ENCODE measurements around the gene AUP1. TPM values are rescaled to one million over a fixed set of nuclear protein-coding genes. Genes with fewer than 3 reads are reported as not detected.
"Not testable (repeated sequence)": the region's sequence is repeated elsewhere in the genome, so short reads cannot be mapped to it uniquely, and the experiment has no call there.

AUP1 gene
- total RNA-seq, 2 experiments from 2014 or later = 92.1 to 98.0 TPM

- Mint-ChIP-seq H3K9me3 (no peaks in the 10 kb centered on the region), H3K27me3 (no peaks in the 10 kb centered on the region), H3K27ac (no peak overlapping the region), H3K4me3 (no peak overlapping the region), H3K4me1 (ENCODE audit: low read depth) (peaks cover 18% of the 10 kb centered on the region), H3K36me3 (peaks cover 27% of the 10 kb centered on the region)
- no peak for DNase-seq
- ChIA-PET CTCF (interaction anchor here (8.8 kb wide), 1 partner anchor 100 kb away, joined by 145 read pairs; no protein-coding TSS in a partner anchor), POLR2A (no interaction called here)
- intact Hi-C loops (cut with micrococcal nuclease) = no loop called here
These were observed 43.4 kb downstream of the AUP1 start for GRCh38 chr2:74486141-74486540.

GRCh38 chr2:74483675-74484164 is 45.8 kb downstream of the AUP1 start:
- H3K27ac Mint-ChIP-seq = peak overlapping the region; percentile 99
- ChIA-PET POLR2A (interaction anchor here (0.6 to 3.6 kb wide), 10 partner anchors 11 to 143 kb away, joined by 3 to 31 read pairs (median 4); partner anchors contain the start of genes AUP1, DQX1, HTRA2 and MRPL53), CTCF (interaction anchor here (1.0 to 8.8 kb wide), 14 partner anchors 10 to 216 kb away, joined by 3 to 145 read pairs (median 5); partner anchors contain the start of genes AUP1, HTRA2, MOGS and MRPL53)
- H3K9me3 Mint-ChIP-seq, H3K27me3 Mint-ChIP-seq, DNase-seq: not testable (repeated sequence)
- H3K4me1 Mint-ChIP-seq (ENCODE audit: low read depth) = peaks cover 35% of the 10 kb centered on the region
- intact Hi-C loops (cut with micrococcal nuclease) = loop anchor here (1.0 to 2.0 kb wide), 8 partner anchors 15 to 104 kb away; partner anchors contain the start of genes AUP1, DOK1, HTRA2 and PCGF1
- peaks cover 26% of the 10 kb centered on the region for H3K36me3 Mint-ChIP-seq
- peak overlapping the region; percentile 100 for H3K4me3 Mint-ChIP-seq

- Mint-ChIP-seq H3K27me3 (no peaks in the 10 kb centered on the region), H3K36me3 (peaks cover 26% of the 10 kb centered on the region), H3K4me3 (peak within 1 kb of the TSS; percentile 100), H3K4me1 (ENCODE audit: low read depth) (peaks cover 35% of the 10 kb centered on the region), H3K9me3 (no peaks in the 10 kb centered on the region), H3K27ac (peak within 1 kb of the TSS; percentile 99)
- CTCF ChIA-PET = interaction anchor here (0.8 to 8.8 kb wide), 23 partner anchors 10 to 485 kb away, joined by 3 to 145 read pairs (median 6); partner anchors contain the start of genes AUP1, C2orf81, HTRA2 and INO80B
- DNase-seq = peak; percentile 96
- intact Hi-C loops (cut with micrococcal nuclease) = loop anchor here (1.0 to 2.0 kb wide), 9 partner anchors 11 to 104 kb away; partner anchors contain the start of genes AUP1, DOK1, HTRA2 and MRPL53
- POLR2A ChIA-PET = interaction anchor here (0.8 to 3.6 kb wide), 14 partner anchors 9 to 106 kb away, joined by 3 to 31 read pairs (median 4); partner anchors contain the start of genes AUP1, DQX1, HTRA2 and INO80B
These were observed 46.5 kb downstream of the AUP1 start, which contains the start of the genes CCDC142 and TTC31 for GRCh38 chr2:74482801-74483674. Gene CCDC142, minus strand, starts transcription at chr2:74482998. Its CDS starts 161 bp downstream, at chr2:74482837. Gene TTC31, plus strand, starts transcription at chr2:74483081. Its CDS starts 15 bp downstream, at chr2:74483096.

DNA sequence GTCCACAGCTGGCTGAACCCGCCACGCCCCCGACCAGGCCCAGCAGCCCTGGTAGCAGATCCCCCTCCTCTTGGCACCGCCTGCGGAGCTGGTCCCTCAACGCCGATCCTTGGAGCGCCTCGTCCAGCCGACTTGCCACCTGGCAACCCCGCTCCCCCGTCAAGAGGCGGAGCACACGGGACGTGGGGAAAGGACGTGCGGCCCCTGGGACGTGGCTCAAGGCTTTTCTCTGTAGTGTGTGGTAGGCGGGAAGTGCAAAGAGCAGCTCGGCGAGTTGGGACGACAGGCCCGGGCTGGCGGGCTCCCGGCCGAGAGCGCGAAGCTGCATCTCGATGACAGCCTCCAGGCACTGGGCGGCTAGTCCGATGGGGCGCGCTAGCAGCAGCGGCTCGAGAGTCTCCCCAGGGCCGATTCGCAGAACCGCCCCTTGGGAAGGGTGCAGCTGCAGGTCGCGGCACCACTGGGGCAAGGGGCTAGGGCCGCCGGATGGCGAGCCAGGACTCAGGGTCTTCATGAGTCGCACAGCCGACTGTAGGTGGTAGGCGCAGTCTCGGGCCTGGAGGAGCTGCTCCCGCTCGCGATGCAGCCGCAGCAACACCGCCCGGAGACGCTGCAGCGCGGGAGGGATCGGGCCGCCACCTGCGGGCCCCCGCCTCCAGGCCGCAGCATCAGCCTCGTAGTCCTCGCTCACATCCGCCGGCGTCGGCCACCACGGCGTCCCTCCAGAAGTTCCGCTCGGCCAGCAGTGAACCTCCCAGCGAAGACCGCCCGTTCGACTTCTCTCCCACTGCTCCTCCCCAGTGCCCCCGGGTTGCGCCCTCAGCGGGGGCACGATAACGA is 47.3 kb downstream of the AUP1 start:
- H3K36me3 Mint-ChIP-seq = peaks cover 26% of the 10 kb centered on the region
- H3K27me3 Mint-ChIP-seq = no peaks in the 10 kb centered on the region
- peak overlapping the region; percentile 99 for H3K27ac Mint-ChIP-seq
- ChIA-PET CTCF (interaction anchor here (0.8 to 8.8 kb wide), 22 partner anchors 9 to 486 kb away, joined by 3 to 145 read pairs (median 6); partner anchors contain the start of genes AUP1, C2orf81, HTRA2 and INO80B), POLR2A (interaction anchor here (0.5 to 3.6 kb wide), 11 partner anchors 9 to 103 kb away, joined by 3 to 31 read pairs (median 4); partner anchors contain the start of genes AUP1, HTRA2, INO80B and MRPL53)
- peaks cover 35% of the 10 kb centered on the region for H3K4me1 Mint-ChIP-seq (ENCODE audit: low read depth)
- intact Hi-C loops (cut with micrococcal nuclease) = loop anchor here (1.0 to 2.0 kb wide), 2 partner anchors 10 to 73 kb away; partner anchors contain the start of genes DOK1 and MRPL53
- peak; percentile 73 for DNase-seq
- H3K4me3 Mint-ChIP-seq = peak overlapping the region; percentile 100
- H3K9me3 Mint-ChIP-seq = no peaks in the 10 kb centered on the region

DNA sequence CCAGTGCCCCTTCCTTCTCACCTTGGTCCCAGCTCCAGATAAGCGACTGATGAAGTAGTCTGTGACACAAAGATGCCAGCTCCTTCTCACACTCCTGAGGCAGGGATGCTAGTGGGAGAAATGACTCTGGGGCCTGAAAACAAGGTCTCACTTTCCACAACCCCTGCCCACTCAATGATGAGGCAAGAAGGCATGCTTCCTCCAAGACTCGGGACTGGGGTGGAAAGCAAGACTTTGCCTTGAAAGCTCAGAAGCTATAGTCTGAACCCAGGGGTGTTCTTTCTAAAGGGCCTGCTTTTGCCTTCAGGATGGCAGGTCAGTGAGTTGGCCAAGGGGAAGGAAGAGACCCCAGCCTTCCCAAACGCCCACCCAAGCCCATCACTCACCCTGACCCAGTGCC is 48.1 kb downstream of the AUP1 start:
- ChIA-PET POLR2A (interaction anchor here (0.5 to 3.6 kb wide), 11 partner anchors 9 to 104 kb away, joined by 3 to 31 read pairs (median 3); partner anchors contain the start of genes AUP1, HTRA2, INO80B and MRPL53), CTCF (interaction anchor here (0.6 to 8.8 kb wide), 11 partner anchors 8 to 270 kb away, joined by 3 to 145 read pairs (median 7); partner anchors contain the start of genes AUP1, HTRA2, INO80B and MRPL53)
- DNase-seq = no peak
- Mint-ChIP-seq H3K27ac (no peak overlapping the region), H3K4me3 (peak overlapping the region; percentile 100), H3K36me3 (peaks cover 24% of the 10 kb centered on the region), H3K9me3 (no peaks in the 10 kb centered on the region), H3K4me1 (ENCODE audit: low read depth) (peaks cover 35% of the 10 kb centered on the region), H3K27me3 (no peaks in the 10 kb centered on the region)
- intact Hi-C loops (cut with micrococcal nuclease) = no loop called here

Other genes starting within 250 kb of the AUP1 start
- gene SLC4A5, start 186.3 kb downstream of the AUP1 start, total RNA-seq = 1 to 10 TPM; 2.9 to 3.1 TPM
- gene DCTN1, start 149.4 kb downstream of the AUP1 start, total RNA-seq = 10 to 100 TPM; 75.6 to 79.5 TPM
- gene C2orf81, start 108.1 kb downstream of the AUP1 start, total RNA-seq = 1 to 10 TPM; 2.4 to 2.8 TPM
- 100 to 1,000 TPM; 101 TPM for gene WDR54, start 108.0 kb downstream of the AUP1 start, total RNA-seq
- gene RTKN, start 87.8 kb downstream of the AUP1 start, total RNA-seq = 1 to 10 TPM; 1.4 to 1.6 TPM
- gene INO80B, start 74.6 kb downstream of the AUP1 start, total RNA-seq = 10 to 100 TPM; 32.8 to 35.0 TPM
- 10 to 100 TPM; 32.9 to 35.9 TPM for gene WBP1, start 71.3 kb downstream of the AUP1 start, total RNA-seq
- gene MOGS, start 64.3 kb downstream of the AUP1 start, total RNA-seq = 10 to 100 TPM; 56.5 to 58.2 TPM
- 100 to 1,000 TPM; 117 to 121 TPM for gene MRPL53, start 57.0 kb downstream of the AUP1 start, total RNA-seq
- gene CCDC142, start 46.7 kb downstream of the AUP1 start, total RNA-seq = 10 to 100 TPM; 10.1 to 10.8 TPM
- gene TTC31, start 46.6 kb downstream of the AUP1 start, total RNA-seq = 10 to 100 TPM; 27.3 to 29.1 TPM
- under 1 TPM; 0.52 to 0.63 TPM for gene LBX2, start 30.1 kb downstream of the AUP1 start, total RNA-seq
- 10 to 100 TPM; 22.6 to 26.0 TPM for gene PCGF1, start 22.0 kb downstream of the AUP1 start, total RNA-seq
- under 1 TPM; 0.52 to 0.94 TPM for gene TLX2, start 15.3 kb downstream of the AUP1 start, total RNA-seq
- gene DQX1, start 3.5 kb downstream of the AUP1 start, total RNA-seq = under 1 TPM; 0.33 to 0.56 TPM
- 10 to 100 TPM; 70.6 to 72.3 TPM for gene HTRA2, start 227 bp upstream of the AUP1 start, total RNA-seq
- 1 to 10 TPM in 1 of 2 experiments, under 1 TPM in 1; 0.90 to 1.1 TPM for gene LOXL3, start 24.2 kb upstream of the AUP1 start, total RNA-seq
- gene DOK1, start 25.0 kb upstream of the AUP1 start, total RNA-seq = 10 to 100 TPM; 23.1 to 24.5 TPM
- gene M1AP, start 118.6 kb upstream of the AUP1 start, total RNA-seq = not detected
- gene SEMA4F, start 124.5 kb upstream of the AUP1 start, total RNA-seq = 1 to 10 TPM; 7.7 to 7.9 TPM